Measurements from ENCODE around the gene KAT5. TPM values are rescaled to one million over a fixed set of nuclear protein-coding genes. Genes with fewer than 3 reads are reported as not detected.

KAT5 gene
- total and polyA plus RNA-seq, 4 donors = 45.3 to 95.3 (median 79.3) TPM

GRCh38 chr11:65736810-65737209 is 24.8 kb downstream of the KAT5 start:
- Histone ChIP-seq H3K4me3 (no peak overlapping the region), H3K27me3 (ENCODE audit: control insufficient read depth in 3 of 3, insufficient read depth in 3 of 3, low read length in 2 of 3) (no peaks in the 10 kb centered on the region), H3K9me3 (ENCODE audit: control insufficient read depth in 4 of 4, insufficient read depth in 3 of 4, low read length in 3 of 4) (peaks cover 0 to 2% (median 0%) of the 10 kb centered on the region in 4 donors), H3K9ac (ENCODE audit: insufficient read depth in 1 of 2, low read length in 2 of 2) (no peak overlapping the region), H3K36me3 (ENCODE audit: control insufficient read depth in 4 of 4, insufficient read depth in 4 of 4, low read length in 4 of 4) (no peaks in the 10 kb centered on the region), H3K4me1 (ENCODE audit: control insufficient read depth in 5 of 5, insufficient read depth in 5 of 5, low read length in 5 of 5) (no peaks in the 10 kb centered on the region), H3K27ac (ENCODE audit: low read depth in 1 of 2, low read length in 1 of 2) (no peak overlapping the region)
- ATAC-seq (ENCODE audit: insufficient read depth, low FRiP score) (no peak), DNase-seq (no peak)
- no peak for TF ChIP-seq CTCF (IDR thresholded peaks at IDR 0.05; ENCODE audit: control extremely low read depth, extremely low read depth)

GRCh38 chr11:65739022-65739421 is 27.0 kb downstream of the KAT5 start:
- WGBS, 2 donors = 94 to 96% methylated on average over 2 of the region's 2 CpGs

GRCh38 chr11:65741185-65741584 is 29.1 kb downstream of the KAT5 start:
- H3K4me3 ChIP-seq = no peak overlapping the region
- ATAC-seq (ENCODE audit: insufficient read depth, low FRiP score) (no peak), DNase-seq (no peak)
- no peaks in the 10 kb centered on the region for H3K27me3 ChIP-seq (ENCODE audit: control insufficient read depth in 3 of 3, insufficient read depth in 3 of 3, low read length in 2 of 3)
- no peak overlapping the region for H3K9ac ChIP-seq (ENCODE audit: insufficient read depth in 1 of 2, low read length in 2 of 2)
- no peak for TF ChIP-seq CTCF (IDR thresholded peaks at IDR 0.05; ENCODE audit: control extremely low read depth, extremely low read depth)
- H3K36me3 ChIP-seq (ENCODE audit: control insufficient read depth in 4 of 4, insufficient read depth in 4 of 4, low read length in 4 of 4) = no peaks in the 10 kb centered on the region
- WGBS, 2 donors = 81 to 88% methylated on average over 8 of the region's 8 CpGs
- H3K9me3 ChIP-seq (ENCODE audit: control insufficient read depth in 4 of 4, insufficient read depth in 3 of 4, low read length in 3 of 4) = peaks cover 0 to 2% (median 0%) of the 10 kb centered on the region in 4 donors
- H3K4me1 ChIP-seq (ENCODE audit: control insufficient read depth in 5 of 5, insufficient read depth in 5 of 5, low read length in 5 of 5) = no peaks in the 10 kb centered on the region
- no peak overlapping the region for H3K27ac ChIP-seq (ENCODE audit: low read depth in 1 of 2, low read length in 1 of 2)

More at GRCh38 chr11:65739022-65739421, 27.0 kb downstream of the KAT5 start:
- Histone ChIP-seq H3K4me1 (ENCODE audit: control insufficient read depth in 5 of 5, insufficient read depth in 5 of 5, low read length in 5 of 5) (no peaks in the 10 kb centered on the region), H3K9ac (ENCODE audit: insufficient read depth in 1 of 2, low read length in 2 of 2) (no peak overlapping the region), H3K27me3 (ENCODE audit: control insufficient read depth in 3 of 3, insufficient read depth in 3 of 3, low read length in 2 of 3) (no peaks in the 10 kb centered on the region), H3K27ac (ENCODE audit: low read depth in 1 of 2, low read length in 1 of 2) (no peak overlapping the region), H3K36me3 (ENCODE audit: control insufficient read depth in 4 of 4, insufficient read depth in 4 of 4, low read length in 4 of 4) (no peaks in the 10 kb centered on the region), H3K9me3 (ENCODE audit: control insufficient read depth in 4 of 4, insufficient read depth in 3 of 4, low read length in 3 of 4) (peaks cover 0 to 2% (median 0%) of the 10 kb centered on the region in 4 donors), H3K4me3 (no peak overlapping the region)
- DNase-seq (no peak), ATAC-seq (ENCODE audit: insufficient read depth, low FRiP score) (no peak)
- no peak for TF ChIP-seq CTCF (IDR thresholded peaks at IDR 0.05; ENCODE audit: control extremely low read depth, extremely low read depth)

GRCh38 chr11:65742353-65742752 is 30.3 kb downstream of the KAT5 start:
- ATAC-seq (ENCODE audit: insufficient read depth, low FRiP score) (no peak), DNase-seq (peak in 2 of 3 donors; percentile 7 to 42)
- no peaks in the 10 kb centered on the region for H3K36me3 ChIP-seq (ENCODE audit: control insufficient read depth in 4 of 4, insufficient read depth in 4 of 4, low read length in 4 of 4)
- H3K4me3 ChIP-seq = no peak overlapping the region
- TF ChIP-seq CTCF (IDR thresholded peaks at IDR 0.05; ENCODE audit: control extremely low read depth, extremely low read depth) = no peak
- WGBS, 2 donors = 79 to 91% methylated on average over 1 of the region's 1 CpG
- no peak overlapping the region for H3K9ac ChIP-seq (ENCODE audit: insufficient read depth in 1 of 2, low read length in 2 of 2)
- H3K9me3 ChIP-seq (ENCODE audit: control insufficient read depth in 4 of 4, insufficient read depth in 3 of 4, low read length in 3 of 4) = peaks cover 0 to 2% (median 0%) of the 10 kb centered on the region in 4 donors
- no peaks in the 10 kb centered on the region for H3K27me3 ChIP-seq (ENCODE audit: control insufficient read depth in 3 of 3, insufficient read depth in 3 of 3, low read length in 2 of 3)
- H3K27ac ChIP-seq (ENCODE audit: low read depth in 1 of 2, low read length in 1 of 2) = no peak overlapping the region
- H3K4me1 ChIP-seq (ENCODE audit: control insufficient read depth in 5 of 5, insufficient read depth in 5 of 5, low read length in 5 of 5) = no peaks in the 10 kb centered on the region
